ENCODE measurements around the gene SLC17A4. TPM values are rescaled to one million over a fixed set of nuclear protein-coding genes. Genes with fewer than 3 reads are reported as not detected.
A peak's percentile ranks its signal among the peaks of the same experiment; 100 is the strongest.

Gene SLC17A4
- total RNA-seq, 2 donors from 2014 or later, result 4.0 to 10.6 TPM

GRCh38 chr6:25769983-25770382 lies 15.4 kb downstream of the SLC17A4 start:
- no peak overlapping the region for H3K4me3 ChIP-seq
- intact Hi-C loops (cut with DNase I), result no loop called here
- TF ChIP-seq POLR2A (IDR thresholded peaks at IDR 0.05), result no peak
- no peak for TF ChIP-seq CTCF (IDR thresholded peaks at IDR 0.05)
- no peaks in the 10 kb centered on the region for H3K9me3 ChIP-seq
- ATAC-seq (peak; percentile 55), DNase-seq (peak in 2 of 4 donors; percentile 10 to 30)
- H3K36me3 ChIP-seq (replicated peaks in 1 of 2; ENCODE audit: insufficient read depth in 1 of 2, low read depth in 2 of 2), result no peaks in the 10 kb centered on the region
- 63 to 70% methylated on average over 2 of the region's 2 CpGs for WGBS, 2 donors
- no peaks in the 10 kb centered on the region for H3K27me3 ChIP-seq
- peaks cover 4% of the 10 kb centered on the region for H3K4me1 ChIP-seq
- H3K27ac ChIP-seq, result no peak overlapping the region

GRCh38 chr6:25774120-25774715 lies 19.7 kb downstream of the SLC17A4 start:
- intact Hi-C loops (cut with DNase I), result no loop called here
- H3K9me3 ChIP-seq, result no peaks in the 10 kb centered on the region
- no peak for TF ChIP-seq CTCF (IDR thresholded peaks at IDR 0.05)
- DNase-seq, result no peak
- no peak overlapping the region for H3K27ac ChIP-seq
- ATAC-seq, result no peak
- H3K4me1 ChIP-seq, result peaks cover 4% of the 10 kb centered on the region
- H3K36me3 ChIP-seq (replicated peaks in 1 of 2; ENCODE audit: insufficient read depth in 1 of 2, low read depth in 2 of 2), result no peaks in the 10 kb centered on the region
- no peaks in the 10 kb centered on the region for H3K27me3 ChIP-seq
- WGBS, 2 donors, result 46 to 85% methylated on average over 2 of the region's 2 CpGs
- no peak overlapping the region for H3K4me3 ChIP-seq

- WGBS, 2 donors, result 85 to 88% methylated on average over 2 of the region's 2 CpGs
- Histone ChIP-seq H3K4me3 (no peak overlapping the region), H3K9me3 (no peaks in the 10 kb centered on the region), H3K27me3 (no peaks in the 10 kb centered on the region), H3K36me3 (replicated peaks in 1 of 2; ENCODE audit: insufficient read depth in 1 of 2, low read depth in 2 of 2) (no peaks in the 10 kb centered on the region), H3K4me1 (no peaks in the 10 kb centered on the region), H3K27ac (no peak overlapping the region)
- ATAC-seq (no peak), DNase-seq (no peak)
- TF ChIP-seq POLR2A (IDR thresholded peaks at IDR 0.05), result no peak
- TF ChIP-seq CTCF (IDR thresholded peaks at IDR 0.05), result no peak
- intact Hi-C loops (cut with DNase I), result no loop called here
Observed at GRCh38 chr6:25777031-25777430, 22.5 kb downstream of the SLC17A4 start.

GRCh38 chr6:25777856-25778649 lies 23.5 kb downstream of the SLC17A4 start:
- WGBS, 2 donors, result 61 to 69% methylated on average over 4 of the region's 4 CpGs

More at GRCh38 chr6:25777856-25778649, 23.5 kb downstream of the SLC17A4 start:
- ATAC-seq (no peak), DNase-seq (no peak)
- intact Hi-C loops (cut with DNase I), result no loop called here
- no peak overlapping the region for H3K27ac ChIP-seq
- no peaks in the 10 kb centered on the region for H3K9me3 ChIP-seq
- no peak for TF ChIP-seq POLR2A (IDR thresholded peaks at IDR 0.05)
- no peak for TF ChIP-seq CTCF (IDR thresholded peaks at IDR 0.05)
- H3K36me3 ChIP-seq (replicated peaks in 1 of 2; ENCODE audit: insufficient read depth in 1 of 2, low read depth in 2 of 2), result no peaks in the 10 kb centered on the region
- no peak overlapping the region for H3K4me3 ChIP-seq
- H3K4me1 ChIP-seq, result no peaks in the 10 kb centered on the region
- no peaks in the 10 kb centered on the region for H3K27me3 ChIP-seq
